Measurements from ENCODE around the gene RNU5B-1. TPM values are rescaled to one million over a fixed set of nuclear protein-coding genes. Genes with fewer than 3 reads are reported as not detected.

The RNU5B-1 gene
- total RNA-seq, 3 donors from 2014 or later, result not detected

DNA sequence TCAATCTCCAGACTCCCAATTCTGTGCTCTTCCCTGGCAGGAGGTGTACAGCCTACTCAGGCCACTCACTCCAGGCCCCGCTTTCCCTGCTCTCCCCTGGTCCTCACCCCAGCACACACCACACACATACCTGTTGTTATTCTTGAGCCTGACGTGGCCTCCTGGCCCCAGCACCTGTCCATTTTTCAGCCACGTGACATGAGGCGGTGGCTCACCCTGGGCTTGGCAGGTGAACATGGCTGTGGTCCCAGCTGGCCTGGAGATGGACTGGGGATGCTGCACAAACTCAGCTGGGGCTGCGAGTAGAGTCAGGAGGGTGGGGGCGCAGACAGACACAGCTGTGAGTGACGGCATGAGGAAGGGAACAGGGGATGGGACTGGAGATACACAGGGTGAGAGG, 27.3 kb downstream of the RNU5B-1 start:
- no peaks in the 10 kb centered on the region for H3K36me3 ChIP-seq
- no peaks in the 10 kb centered on the region for H3K4me1 ChIP-seq
- H3K9me3 ChIP-seq, result no peaks in the 10 kb centered on the region
- H3K4me3 ChIP-seq, result no peak overlapping the region
- no peak for DNase-seq (ENCODE audit: low spot score in 2 of 2)
- no peak overlapping the region for H3K27ac ChIP-seq
- intact Hi-C loops (cut with DNase I; ENCODE audit: low total_unique reads), result loop anchor here (2.0 kb wide), 1 partner anchor 47 kb away; the partner anchor contains the start of gene IGDCC3
- no peak for TF ChIP-seq POLR2A (IDR thresholded peaks at IDR 0.05)
- H3K27me3 ChIP-seq, result no peaks in the 10 kb centered on the region

DNA sequence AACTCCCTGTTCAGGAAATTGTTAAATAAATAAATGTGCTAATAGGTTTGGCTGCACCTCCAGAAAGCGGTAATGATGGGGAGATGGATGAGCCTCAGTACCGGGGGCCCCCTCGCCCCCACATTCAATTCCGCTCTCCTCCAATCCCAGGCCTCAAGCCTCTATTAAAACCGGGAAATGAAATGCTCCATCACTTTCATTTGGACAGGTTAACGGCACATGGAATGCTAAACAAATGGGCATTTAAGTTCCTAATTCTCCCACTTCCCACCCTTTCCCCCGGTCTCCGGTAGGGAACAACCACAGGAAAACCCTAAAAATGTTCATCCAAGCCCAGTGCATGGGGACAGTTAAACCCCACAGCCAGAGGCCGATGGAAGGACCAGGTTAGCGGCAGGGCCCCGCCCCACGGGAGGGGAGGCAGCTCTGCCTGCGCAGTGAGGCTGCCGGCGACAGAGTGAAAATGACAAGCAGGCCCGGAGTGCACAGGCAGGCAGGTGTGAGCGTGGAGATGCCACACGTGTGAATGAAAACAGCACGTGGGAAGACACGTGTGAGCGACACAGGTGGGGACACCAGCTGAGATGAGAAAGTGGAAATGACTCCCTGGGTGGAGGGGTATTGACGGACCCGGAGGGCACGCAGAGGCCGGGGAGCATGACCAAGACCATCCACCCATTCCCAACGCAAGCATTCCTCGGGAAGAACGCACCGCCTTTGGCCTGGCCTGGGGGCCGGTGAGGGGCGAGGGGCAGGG, 28.1 kb downstream of the RNU5B-1 start:
- H3K9me3 ChIP-seq, result no peaks in the 10 kb centered on the region
- no peaks in the 10 kb centered on the region for H3K4me1 ChIP-seq
- intact Hi-C loops (cut with DNase I; ENCODE audit: low total_unique reads), result no loop called here
- no peaks in the 10 kb centered on the region for H3K27me3 ChIP-seq
- H3K27ac ChIP-seq, result no peak overlapping the region
- no peaks in the 10 kb centered on the region for H3K36me3 ChIP-seq
- DNase-seq (ENCODE audit: low spot score in 2 of 2), result no peak
- TF ChIP-seq CTCF (IDR thresholded peaks at IDR 0.05) (no peak), POLR2AphosphoS5 (IDR thresholded peaks at IDR 0.05) (no peak), POLR2A (IDR thresholded peaks at IDR 0.05) (no peak)
- no peak overlapping the region for H3K4me3 ChIP-seq

DNA sequence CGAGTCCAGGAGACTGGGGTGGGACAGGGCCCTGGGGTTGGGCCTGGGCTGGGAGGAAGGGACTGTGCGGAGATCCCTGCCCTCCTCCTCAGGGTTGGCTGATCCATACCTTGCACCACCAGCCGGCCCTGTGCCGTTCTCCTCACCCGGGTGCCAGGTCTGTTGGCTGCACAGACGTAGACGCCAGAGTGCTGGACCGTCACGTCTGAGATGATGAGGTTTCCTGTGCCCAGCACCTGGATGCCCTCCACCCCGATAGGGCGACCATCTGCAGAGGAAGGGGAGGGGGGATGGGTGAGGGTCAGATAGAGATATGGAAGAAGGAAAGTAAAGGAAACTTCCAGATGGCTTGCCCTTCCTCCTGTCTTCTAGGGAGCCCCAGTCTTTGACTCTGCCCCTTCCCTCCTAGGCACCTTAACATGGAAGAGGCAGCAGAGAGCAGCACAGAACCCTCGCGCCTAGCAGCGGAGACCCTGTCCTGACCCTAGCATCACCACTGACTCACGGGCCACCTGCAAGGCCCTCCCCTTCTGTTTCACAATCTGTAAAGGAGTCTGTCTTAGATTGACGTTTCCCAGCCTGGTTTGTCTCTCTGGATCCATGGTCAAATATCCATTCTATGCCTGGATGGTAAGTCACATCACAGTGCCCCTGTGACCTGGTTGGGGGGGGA, 28.8 kb downstream of the RNU5B-1 start:
- no peaks in the 10 kb centered on the region for H3K9me3 ChIP-seq
- H3K27ac ChIP-seq, result no peak overlapping the region
- no peaks in the 10 kb centered on the region for H3K27me3 ChIP-seq
- intact Hi-C loops (cut with DNase I; ENCODE audit: low total_unique reads), result no loop called here
- DNase-seq (ENCODE audit: low spot score in 2 of 2), result no peak
- TF ChIP-seq POLR2A (IDR thresholded peaks at IDR 0.05) (no peak), CTCF (IDR thresholded peaks at IDR 0.05) (no peak), POLR2AphosphoS5 (IDR thresholded peaks at IDR 0.05) (no peak)
- H3K4me1 ChIP-seq, result no peaks in the 10 kb centered on the region
- H3K36me3 ChIP-seq, result no peaks in the 10 kb centered on the region
- no peak overlapping the region for H3K4me3 ChIP-seq

DNA sequence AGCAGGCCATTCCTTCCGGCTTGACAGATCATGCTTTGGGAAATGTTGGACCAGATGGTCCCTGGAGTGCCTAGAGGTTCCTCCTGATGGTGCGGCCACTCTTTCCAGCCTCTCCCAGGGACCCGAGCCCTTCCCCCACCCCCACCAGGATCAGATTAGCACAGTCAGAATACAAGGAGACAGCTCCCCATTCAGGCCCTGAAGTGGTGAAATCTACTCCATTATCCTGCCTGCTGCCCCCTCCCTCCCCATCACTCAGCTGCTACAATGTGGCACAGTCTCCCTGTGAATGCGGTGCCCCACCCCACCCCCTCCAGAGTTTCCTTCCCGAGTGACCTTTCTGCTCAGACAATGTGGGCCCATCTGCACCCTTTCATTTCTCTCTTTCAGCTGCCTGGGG, 29.4 kb downstream of the RNU5B-1 start:
- TF ChIP-seq CTCF (IDR thresholded peaks at IDR 0.05) (no peak), POLR2AphosphoS5 (IDR thresholded peaks at IDR 0.05) (no peak), POLR2A (IDR thresholded peaks at IDR 0.05) (no peak)
- H3K27ac ChIP-seq, result no peak overlapping the region
- no peaks in the 10 kb centered on the region for H3K36me3 ChIP-seq
- no peaks in the 10 kb centered on the region for H3K27me3 ChIP-seq
- H3K9me3 ChIP-seq, result no peaks in the 10 kb centered on the region
- no peak for DNase-seq (ENCODE audit: low spot score in 2 of 2)
- H3K4me3 ChIP-seq, result no peak overlapping the region
- intact Hi-C loops (cut with DNase I; ENCODE audit: low total_unique reads), result no loop called here
- H3K4me1 ChIP-seq, result no peaks in the 10 kb centered on the region

GRCh38 chr15:65334586-65335231, 30.2 kb downstream of the RNU5B-1 start:
- intact Hi-C loops (cut with DNase I; ENCODE audit: low total_unique reads), result no loop called here
- Histone ChIP-seq H3K27me3 (no peaks in the 10 kb centered on the region), H3K4me3 (no peak overlapping the region), H3K27ac (no peak overlapping the region), H3K36me3 (no peaks in the 10 kb centered on the region), H3K9me3 (no peaks in the 10 kb centered on the region), H3K4me1 (no peaks in the 10 kb centered on the region)
- no peak for DNase-seq (ENCODE audit: low spot score in 2 of 2)
- no peak for TF ChIP-seq POLR2AphosphoS5 (IDR thresholded peaks at IDR 0.05)
- no peak for TF ChIP-seq POLR2A (IDR thresholded peaks at IDR 0.05)
- TF ChIP-seq CTCF (IDR thresholded peaks at IDR 0.05), result no peak
